ENCODE results near the gene NDNF. TPM values are rescaled to one million over a fixed set of nuclear protein-coding genes. Genes with fewer than 3 reads are reported as not detected.

NDNF gene
- total RNA-seq, 3 donors from 2014 or later: 2.2 to 5.1 (median 2.6) TPM

DNA sequence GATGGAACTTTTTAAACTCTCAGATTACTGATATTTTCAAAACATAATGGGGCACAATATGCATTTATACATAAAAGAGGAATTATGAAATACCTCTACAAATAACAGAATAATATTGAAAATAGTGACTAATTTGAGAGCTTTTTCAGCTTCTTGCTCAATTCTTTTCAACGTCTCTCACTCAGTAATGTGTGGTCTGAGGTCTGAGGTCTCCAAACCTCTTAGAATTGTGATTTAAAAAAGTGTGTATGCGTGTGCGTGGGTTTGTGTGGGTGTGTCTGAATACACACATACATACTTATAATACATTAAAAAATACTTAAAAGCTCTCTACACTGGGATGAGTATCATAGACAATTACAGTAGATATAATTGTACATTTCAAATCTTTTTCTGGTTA lies 7.9 kb downstream of the NDNF start:
- H3K4me3 ChIP-seq: no peak overlapping the region
- intact Hi-C loops (cut with DNase I; ENCODE audit: low total_unique reads): no loop called here
- H3K27me3 ChIP-seq: no peaks in the 10 kb centered on the region
- H3K4me1 ChIP-seq: no peaks in the 10 kb centered on the region
- H3K27ac ChIP-seq: no peak overlapping the region
- TF ChIP-seq POLR2A (IDR thresholded peaks at IDR 0.05) (no peak), POLR2AphosphoS5 (IDR thresholded peaks at IDR 0.05) (no peak)
- TF ChIP-seq, protein P1, sequence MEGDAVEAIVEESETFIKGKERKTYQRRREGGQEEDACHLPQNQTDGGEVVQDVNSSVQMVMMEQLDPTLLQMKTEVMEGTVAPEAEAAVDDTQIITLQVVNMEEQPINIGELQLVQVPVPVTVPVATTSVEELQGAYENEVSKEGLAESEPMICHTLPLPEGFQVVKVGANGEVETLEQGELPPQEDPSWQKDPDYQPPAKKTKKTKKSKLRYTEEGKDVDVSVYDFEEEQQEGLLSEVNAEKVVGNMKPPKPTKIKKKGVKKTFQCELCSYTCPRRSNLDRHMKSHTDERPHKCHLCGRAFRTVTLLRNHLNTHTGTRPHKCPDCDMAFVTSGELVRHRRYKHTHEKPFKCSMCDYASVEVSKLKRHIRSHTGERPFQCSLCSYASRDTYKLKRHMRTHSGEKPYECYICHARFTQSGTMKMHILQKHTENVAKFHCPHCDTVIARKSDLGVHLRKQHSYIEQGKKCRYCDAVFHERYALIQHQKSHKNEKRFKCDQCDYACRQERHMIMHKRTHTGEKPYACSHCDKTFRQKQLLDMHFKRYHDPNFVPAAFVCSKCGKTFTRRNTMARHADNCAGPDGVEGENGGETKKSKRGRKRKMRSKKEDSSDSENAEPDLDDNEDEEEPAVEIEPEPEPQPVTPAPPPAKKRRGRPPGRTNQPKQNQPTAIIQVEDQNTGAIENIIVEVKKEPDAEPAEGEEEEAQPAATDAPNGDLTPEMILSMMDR (IDR thresholded peaks at IDR 0.05): no peak
- no peaks in the 10 kb centered on the region for H3K9me3 ChIP-seq
- DNase-seq (ENCODE audit: low spot score in 2 of 2): no peak
- H3K36me3 ChIP-seq: no peaks in the 10 kb centered on the region

DNA sequence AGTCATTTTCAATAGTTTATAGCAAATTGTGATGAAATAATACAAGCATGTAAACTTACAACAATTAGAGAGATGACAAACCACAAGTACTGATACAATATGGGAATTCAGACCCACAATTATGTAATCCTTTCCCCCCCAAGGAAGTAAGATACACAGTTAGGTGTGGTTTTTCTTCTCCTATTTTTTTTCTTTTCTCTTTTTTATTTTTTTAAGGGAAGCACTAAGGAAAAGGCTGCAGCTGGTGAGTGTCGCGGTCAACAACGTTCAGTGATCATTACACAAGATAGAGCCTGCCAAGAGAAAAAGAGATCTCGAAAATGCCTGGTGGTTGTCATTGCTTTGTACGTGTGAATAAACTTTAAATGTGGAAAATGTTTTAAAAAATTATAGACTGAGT lies 9.8 kb downstream of the NDNF start:
- no peak for DNase-seq (ENCODE audit: low spot score in 2 of 2)
- intact Hi-C loops (cut with DNase I; ENCODE audit: low total_unique reads): no loop called here
- H3K27me3 ChIP-seq: no peaks in the 10 kb centered on the region
- H3K27ac ChIP-seq: no peak overlapping the region
- no peaks in the 10 kb centered on the region for H3K36me3 ChIP-seq
- no peaks in the 10 kb centered on the region for H3K9me3 ChIP-seq
- H3K4me1 ChIP-seq: no peaks in the 10 kb centered on the region
- TF ChIP-seq POLR2A (IDR thresholded peaks at IDR 0.05): no peak
- TF ChIP-seq, protein P1 (IDR thresholded peaks at IDR 0.05): no peak
- no peak overlapping the region for H3K4me3 ChIP-seq

DNA sequence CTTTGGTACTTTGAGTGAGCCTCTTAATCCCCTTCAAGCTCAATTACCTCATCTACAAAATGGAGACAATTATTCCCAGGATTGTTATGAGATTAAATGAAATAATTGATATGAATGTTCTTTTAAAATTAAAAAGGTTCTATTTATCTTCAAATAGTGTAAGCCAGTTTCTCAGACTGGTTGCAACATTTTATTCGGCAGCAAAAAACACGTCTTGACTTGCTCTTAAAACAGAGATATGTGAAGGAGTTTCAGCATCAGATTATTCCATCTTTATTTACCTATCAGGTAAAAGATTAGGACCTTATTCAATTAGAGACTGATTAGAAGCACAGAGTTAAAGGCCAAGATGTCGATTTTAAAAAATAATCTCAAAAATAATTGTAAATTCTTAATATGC lies 10.5 kb downstream of the NDNF start:
- H3K27ac ChIP-seq: no peak overlapping the region
- no peaks in the 10 kb centered on the region for H3K36me3 ChIP-seq
- no peak overlapping the region for H3K4me3 ChIP-seq
- H3K4me1 ChIP-seq: no peaks in the 10 kb centered on the region
- intact Hi-C loops (cut with DNase I; ENCODE audit: low total_unique reads): no loop called here
- peaks cover 0 to 4% of the 10 kb centered on the region in 2 donors for H3K27me3 ChIP-seq
- no peaks in the 10 kb centered on the region for H3K9me3 ChIP-seq
- no peak for DNase-seq (ENCODE audit: low spot score in 2 of 2)
- no peak for TF ChIP-seq POLR2AphosphoS5 (IDR thresholded peaks at IDR 0.05)
- TF ChIP-seq, protein P1 (IDR thresholded peaks at IDR 0.05): no peak
- no peak for TF ChIP-seq POLR2A (IDR thresholded peaks at IDR 0.05)

- H3K4me1 ChIP-seq: no peaks in the 10 kb centered on the region
- H3K9me3 ChIP-seq: no peaks in the 10 kb centered on the region
- TF ChIP-seq POLR2A (IDR thresholded peaks at IDR 0.05) (no peak), POLR2AphosphoS5 (IDR thresholded peaks at IDR 0.05) (no peak)
- TF ChIP-seq, protein P1 (IDR thresholded peaks at IDR 0.05): no peak
- intact Hi-C loops (cut with DNase I; ENCODE audit: low total_unique reads): no loop called here
- H3K27me3 ChIP-seq: peaks cover 0 to 5% of the 10 kb centered on the region in 2 donors
- H3K36me3 ChIP-seq: no peaks in the 10 kb centered on the region
- no peak overlapping the region for H3K27ac ChIP-seq
- H3K4me3 ChIP-seq: no peak overlapping the region
- no peak for DNase-seq (ENCODE audit: low spot score in 2 of 2)
These were observed 11.1 kb downstream of the NDNF start for GRCh38 chr4:121061215-121061614.

GRCh38 chr4:121057466-121057922 lies 14.8 kb downstream of the NDNF start:
- intact Hi-C loops (cut with DNase I; ENCODE audit: low total_unique reads): no loop called here
- no peak for DNase-seq (ENCODE audit: low spot score in 2 of 2)
- H3K4me1 ChIP-seq: no peaks in the 10 kb centered on the region
- H3K36me3 ChIP-seq: no peaks in the 10 kb centered on the region
- TF ChIP-seq, protein P1 (IDR thresholded peaks at IDR 0.05): no peak
- TF ChIP-seq POLR2A (IDR thresholded peaks at IDR 0.05) (no peak), POLR2AphosphoS5 (IDR thresholded peaks at IDR 0.05) (no peak)
- no peak overlapping the region for H3K27ac ChIP-seq
- no peaks in the 10 kb centered on the region for H3K9me3 ChIP-seq
- H3K4me3 ChIP-seq: no peak overlapping the region
- H3K27me3 ChIP-seq: peaks cover 0 to 5% of the 10 kb centered on the region in 2 donors
